ENCODE measurements around the gene CD74. TPM values are rescaled to one million over a fixed set of nuclear protein-coding genes. Genes with fewer than 3 reads are reported as not detected.

Gene CD74
- total and polyA plus RNA-seq, 2 of the 13 experiments (the other 11 are each of a cell fraction or from before 2014, with no cell fraction given) = 34.1 to 84.4 TPM

DNA sequence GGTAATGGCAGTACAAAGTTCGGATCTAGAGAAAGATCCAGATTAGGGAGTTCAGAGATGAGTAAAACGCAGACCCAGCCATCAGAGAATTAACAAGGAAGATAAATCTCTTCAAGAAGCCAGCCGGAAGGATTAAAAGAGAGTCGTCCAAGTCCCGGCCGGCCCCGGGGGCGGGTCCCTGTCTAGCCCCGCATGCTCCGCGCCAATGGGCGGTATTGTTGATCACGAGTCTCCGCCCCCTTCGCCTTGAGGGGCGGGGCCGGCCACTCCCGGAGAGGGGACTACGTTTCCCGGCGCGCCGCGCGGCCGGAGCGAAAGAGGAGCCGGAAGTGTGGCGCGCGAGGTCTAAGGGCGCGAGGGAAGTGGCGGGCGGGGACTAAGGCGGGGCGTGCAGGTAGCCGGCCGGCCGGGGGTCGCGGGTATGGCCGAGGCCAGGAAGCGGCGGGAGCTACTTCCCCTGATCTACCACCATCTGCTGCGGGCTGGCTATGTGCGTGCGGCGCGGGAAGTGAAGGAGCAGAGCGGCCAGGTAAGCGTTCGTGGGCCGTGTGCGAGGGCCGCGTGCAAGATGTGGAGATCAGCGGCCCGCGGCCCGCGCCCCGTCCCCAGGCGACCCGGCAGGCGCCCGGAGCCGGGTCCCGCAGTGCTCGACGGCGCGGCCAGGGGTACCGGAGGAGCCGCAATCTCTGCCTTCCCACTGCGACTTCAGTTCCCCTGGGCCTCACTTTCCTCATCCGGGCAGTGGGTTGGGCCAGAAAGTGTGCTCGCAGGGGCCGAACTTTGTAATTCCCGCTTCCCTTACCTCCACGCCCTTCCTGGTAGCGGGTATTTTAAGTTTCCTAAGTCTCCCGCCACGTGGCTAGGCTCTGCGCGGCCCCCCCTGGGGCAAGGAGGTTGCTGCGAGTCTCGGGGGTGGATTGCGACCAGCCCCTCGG lies 55.1 kb downstream of the CD74 start, which contains the start of gene TCOF1 (continued):
- TF ChIP-seq, protein P1, sequence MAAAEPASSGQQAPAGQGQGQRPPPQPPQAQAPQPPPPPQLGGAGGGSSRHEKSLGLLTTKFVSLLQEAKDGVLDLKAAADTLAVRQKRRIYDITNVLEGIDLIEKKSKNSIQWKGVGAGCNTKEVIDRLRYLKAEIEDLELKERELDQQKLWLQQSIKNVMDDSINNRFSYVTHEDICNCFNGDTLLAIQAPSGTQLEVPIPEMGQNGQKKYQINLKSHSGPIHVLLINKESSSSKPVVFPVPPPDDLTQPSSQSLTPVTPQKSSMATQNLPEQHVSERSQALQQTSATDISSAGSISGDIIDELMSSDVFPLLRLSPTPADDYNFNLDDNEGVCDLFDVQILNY (CRISPR knock-in tag; conservative IDR thresholded peaks at IDR 0.05) = peak; percentile 96
- TF ChIP-seq, protein P2, sequence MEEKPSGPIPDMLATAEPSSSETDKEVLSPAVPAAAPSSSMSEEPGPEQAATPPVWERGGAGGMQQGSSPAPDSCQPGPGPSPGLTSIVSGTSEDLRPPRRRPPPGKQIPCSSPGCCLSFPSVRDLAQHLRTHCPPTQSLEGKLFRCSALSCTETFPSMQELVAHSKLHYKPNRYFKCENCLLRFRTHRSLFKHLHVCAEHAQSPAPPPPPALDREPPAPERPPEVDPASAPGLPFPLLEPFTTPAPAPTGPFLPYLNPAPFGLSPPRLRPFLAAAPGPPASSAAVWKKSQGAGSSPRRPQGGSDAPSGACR (CRISPR knock-in tag; IDR thresholded peaks at IDR 0.05) = no peak
- no peak for TF ChIP-seq ZSCAN12 (CRISPR knock-in tag; IDR thresholded peaks at IDR 0.05)
- no peak for TF ChIP-seq ATF1 (CRISPR knock-in tag; IDR thresholded peaks at IDR 0.05)
- TF ChIP-seq ZNF382 (CRISPR knock-in tag; IDR thresholded peaks at IDR 0.05; ENCODE audit: borderline replicate concordance) = no peak
- peak; percentile 59; the same call in 1 of the 2 replicates for TF ChIP-seq ERF (CRISPR knock-in tag; IDR thresholded peaks at IDR 0.05)
- TF ChIP-seq ZNF546 (CRISPR knock-in tag; conservative IDR thresholded peaks at IDR 0.05) = no peak
- no peak for TF ChIP-seq GATA4 (IDR thresholded peaks at IDR 0.05; ENCODE audit: borderline replicate concordance, low read depth)
- TF ChIP-seq ZNF558 (CRISPR knock-in tag; IDR thresholded peaks at IDR 0.05; ENCODE audit: borderline replicate concordance) = no peak
- TF ChIP-seq, protein P3, sequence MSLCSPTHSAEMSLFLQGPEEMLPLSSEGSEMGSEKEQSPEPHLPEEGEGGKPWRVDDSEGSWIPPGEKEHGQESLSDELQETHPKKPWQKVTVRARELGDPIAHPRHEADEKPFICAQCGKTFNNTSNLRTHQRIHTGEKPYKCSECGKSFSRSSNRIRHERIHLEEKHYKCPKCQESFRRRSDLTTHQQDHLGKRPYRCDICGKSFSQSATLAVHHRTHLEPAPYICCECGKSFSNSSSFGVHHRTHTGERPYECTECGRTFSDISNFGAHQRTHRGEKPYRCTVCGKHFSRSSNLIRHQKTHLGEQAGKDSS (CRISPR knock-in tag; IDR thresholded peaks at IDR 0.05; ENCODE audit: borderline replicate concordance, low read depth) = no peak
- TF ChIP-seq, protein P4, sequence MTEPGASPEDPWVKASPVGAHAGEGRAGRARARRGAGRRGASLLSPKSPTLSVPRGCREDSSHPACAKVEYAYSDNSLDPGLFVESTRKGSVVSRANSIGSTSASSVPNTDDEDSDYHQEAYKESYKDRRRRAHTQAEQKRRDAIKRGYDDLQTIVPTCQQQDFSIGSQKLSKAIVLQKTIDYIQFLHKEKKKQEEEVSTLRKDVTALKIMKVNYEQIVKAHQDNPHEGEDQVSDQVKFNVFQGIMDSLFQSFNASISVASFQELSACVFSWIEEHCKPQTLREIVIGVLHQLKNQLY (CRISPR knock-in tag; IDR thresholded peaks at IDR 0.05) = no peak
- no peak for TF ChIP-seq MEF2D (CRISPR knock-in tag; IDR thresholded peaks at IDR 0.05)
- TF ChIP-seq, protein P5, sequence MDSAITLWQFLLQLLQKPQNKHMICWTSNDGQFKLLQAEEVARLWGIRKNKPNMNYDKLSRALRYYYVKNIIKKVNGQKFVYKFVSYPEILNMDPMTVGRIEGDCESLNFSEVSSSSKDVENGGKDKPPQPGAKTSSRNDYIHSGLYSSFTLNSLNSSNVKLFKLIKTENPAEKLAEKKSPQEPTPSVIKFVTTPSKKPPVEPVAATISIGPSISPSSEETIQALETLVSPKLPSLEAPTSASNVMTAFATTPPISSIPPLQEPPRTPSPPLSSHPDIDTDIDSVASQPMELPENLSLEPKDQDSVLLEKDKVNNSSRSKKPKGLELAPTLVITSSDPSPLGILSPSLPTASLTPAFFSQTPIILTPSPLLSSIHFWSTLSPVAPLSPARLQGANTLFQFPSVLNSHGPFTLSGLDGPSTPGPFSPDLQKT (CRISPR knock-in tag; IDR thresholded peaks at IDR 0.05; ENCODE audit: borderline replicate concordance) = no peak
- TF ChIP-seq, protein P6, sequence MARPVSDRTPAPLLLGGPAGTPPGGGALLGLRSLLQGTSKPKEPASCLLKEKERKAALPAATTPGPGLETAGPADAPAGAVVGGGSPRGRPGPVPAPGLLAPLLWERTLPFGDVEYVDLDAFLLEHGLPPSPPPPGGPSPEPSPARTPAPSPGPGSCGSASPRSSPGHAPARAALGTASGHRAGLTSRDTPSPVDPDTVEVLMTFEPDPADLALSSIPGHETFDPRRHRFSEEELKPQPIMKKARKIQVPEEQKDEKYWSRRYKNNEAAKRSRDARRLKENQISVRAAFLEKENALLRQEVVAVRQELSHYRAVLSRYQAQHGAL (CRISPR knock-in tag; IDR thresholded peaks at IDR 0.05; ENCODE audit: not compliant biosample characterization) = no peak
- TF ChIP-seq, protein P7, sequence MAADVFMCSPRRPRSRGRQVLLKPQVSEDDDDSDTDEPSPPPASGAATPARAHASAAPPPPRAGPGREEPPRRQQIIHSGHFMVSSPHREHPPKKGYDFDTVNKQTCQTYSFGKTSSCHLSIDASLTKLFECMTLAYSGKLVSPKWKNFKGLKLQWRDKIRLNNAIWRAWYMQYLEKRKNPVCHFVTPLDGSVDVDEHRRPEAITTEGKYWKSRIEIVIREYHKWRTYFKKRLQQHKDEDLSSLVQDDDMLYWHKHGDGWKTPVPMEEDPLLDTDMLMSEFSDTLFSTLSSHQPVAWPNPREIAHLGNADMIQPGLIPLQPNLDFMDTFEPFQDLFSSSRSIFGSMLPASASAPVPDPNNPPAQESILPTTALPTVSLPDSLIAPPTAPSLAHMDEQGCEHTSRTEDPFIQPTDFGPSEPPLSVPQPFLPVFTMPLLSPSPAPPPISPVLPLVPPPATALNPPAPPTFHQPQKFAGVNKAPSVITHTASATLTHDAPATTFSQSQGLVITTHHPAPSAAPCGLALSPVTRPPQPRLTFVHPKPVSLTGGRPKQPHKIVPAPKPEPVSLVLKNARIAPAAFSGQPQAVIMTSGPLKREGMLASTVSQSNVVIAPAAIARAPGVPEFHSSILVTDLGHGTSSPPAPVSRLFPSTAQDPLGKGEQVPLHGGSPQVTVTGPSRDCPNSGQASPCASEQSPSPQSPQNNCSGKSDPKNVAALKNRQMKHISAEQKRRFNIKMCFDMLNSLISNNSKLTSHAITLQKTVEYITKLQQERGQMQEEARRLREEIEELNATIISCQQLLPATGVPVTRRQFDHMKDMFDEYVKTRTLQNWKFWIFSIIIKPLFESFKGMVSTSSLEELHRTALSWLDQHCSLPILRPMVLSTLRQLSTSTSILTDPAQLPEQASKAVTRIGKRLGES (CRISPR knock-in tag; IDR thresholded peaks at IDR 0.05; ENCODE audit: borderline replicate concordance) = no peak
- TF ChIP-seq, protein P8, sequence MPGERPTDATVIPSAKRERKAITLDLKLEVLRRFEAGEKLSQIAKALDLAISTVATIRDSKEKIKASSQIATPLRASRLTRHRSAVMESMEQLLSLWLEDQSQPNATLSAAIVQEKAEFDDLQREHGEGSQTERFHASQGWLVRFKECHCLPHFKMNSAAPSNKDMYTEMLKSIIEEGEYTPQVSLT (CRISPR knock-in tag; IDR thresholded peaks at IDR 0.05; ENCODE audit: borderline replicate concordance, low read depth) = no peak
- TF ChIP-seq STAT5B (CRISPR knock-in tag; IDR thresholded peaks at IDR 0.05) = no peak
- no peak for TF ChIP-seq NFE2L2 (IDR thresholded peaks at IDR 0.05; ENCODE audit: low read length)
- no peak for TF ChIP-seq ZNF816 (CRISPR knock-in tag; IDR thresholded peaks at IDR 0.05; ENCODE audit: borderline replicate concordance)
- no peak for TF ChIP-seq ZNF766 (CRISPR knock-in tag; IDR thresholded peaks at IDR 0.05; ENCODE audit: borderline replicate concordance)

Data from HepG2 (cell line).